NCI-H748 (cell line): ENCODE measurements around the gene GPC3.
"Not testable (repeated sequence)": the region's sequence is repeated elsewhere in the genome, so short reads cannot be mapped to it uniquely, and the experiment has no call there.

Source experiments
- DNase-seq: peaks from one replicate; lab custom pipeline; 2025; ENCODE audit not compliant: unreplicated experiment; lab: John Stamatoyannopoulos, UW

Gene GPC3

GRCh38 chrX:133655275-133656265 is 329.8 kb downstream of the GPC3 start:
- no peak for DNase-seq

GRCh38 chrX:133654811-133655210 is 330.6 kb downstream of the GPC3 start:
- DNase-seq: no peak

GRCh38 chrX:133653358-133653757 is 332.0 kb downstream of the GPC3 start:
- no peak for DNase-seq

GRCh38 chrX:133652185-133652584 is 333.2 kb downstream of the GPC3 start:
- DNase-seq: no peak

GRCh38 chrX:133650239-133650638 is 335.2 kb downstream of the GPC3 start:
- no peak for DNase-seq

GRCh38 chrX:133649651-133650050 is 335.7 kb downstream of the GPC3 start:
- no peak for DNase-seq

GRCh38 chrX:133648594-133648993 is 336.8 kb downstream of the GPC3 start:
- DNase-seq: no peak

GRCh38 chrX:133646719-133647116 is 338.7 kb downstream of the GPC3 start:
- no peak for DNase-seq

- DNase-seq: no peak
Observed at GRCh38 chrX:133645977-133646718, 339.2 kb downstream of the GPC3 start.

GRCh38 chrX:133645256-133645655 is 340.1 kb downstream of the GPC3 start:
- no peak for DNase-seq

GRCh38 chrX:133640161-133641015 is 345.0 kb downstream of the GPC3 start:
- DNase-seq: no peak

- no peak for DNase-seq
Observed at GRCh38 chrX:133639726-133640125, 345.7 kb downstream of the GPC3 start.

GRCh38 chrX:133638285-133638684 is 347.1 kb downstream of the GPC3 start:
- DNase-seq: no peak

- DNase-seq: no peak
Observed at GRCh38 chrX:133637765-133638164, 347.6 kb downstream of the GPC3 start.

GRCh38 chrX:133636009-133636408 is 349.4 kb downstream of the GPC3 start:
- no peak for DNase-seq

- no peak for DNase-seq
Observed at GRCh38 chrX:133634416-133634815, 351.0 kb downstream of the GPC3 start.

- no peak for DNase-seq
Observed at GRCh38 chrX:133633950-133634349, 351.4 kb downstream of the GPC3 start.

- DNase-seq: no peak
Observed at GRCh38 chrX:133633162-133633561, 352.2 kb downstream of the GPC3 start.

GRCh38 chrX:133630362-133630761 is 355.0 kb downstream of the GPC3 start:
- no peak for DNase-seq

GRCh38 chrX:133627673-133628072 is 357.7 kb downstream of the GPC3 start:
- DNase-seq: peak; percentile 13

- not testable (repeated sequence) for DNase-seq
Observed at GRCh38 chrX:133621384-133621783, 364.0 kb downstream of the GPC3 start.
